VCaP (cell line): ENCODE measurements around the gene BCL11B.

Experiments used
- H3K27ac ChIP-seq: fragments of 450-650 bp; 2 replicates; pipeline ENCODE4 v1.5.1; 2017
- CTCF ChIP-seq: fragments of 450-650 bp; conservative IDR thresholded peaks from 2 replicates; pipeline ENCODE4 v1.5.1; 2017; ENCODE audit warnings: mild to moderate bottlenecking, moderate library complexity

Gene BCL11B

GRCh38 chr14:99304208-99304607 is 32.2 kb upstream of the BCL11B start:
- no peak for TF ChIP-seq CTCF
- no peak overlapping the region for H3K27ac ChIP-seq

GRCh38 chr14:99300190-99300589 is 28.2 kb upstream of the BCL11B start:
- no peak for TF ChIP-seq CTCF
- no peak overlapping the region for H3K27ac ChIP-seq

GRCh38 chr14:99296517-99296916 is 24.5 kb upstream of the BCL11B start:
- TF ChIP-seq CTCF, result no peak
- H3K27ac ChIP-seq, result no peak overlapping the region

GRCh38 chr14:99289394-99290189 is 17.6 kb upstream of the BCL11B start:
- no peak for TF ChIP-seq CTCF
- no peak overlapping the region for H3K27ac ChIP-seq

- H3K27ac ChIP-seq, result no peak overlapping the region
- TF ChIP-seq CTCF, result no peak
These were observed 17.0 kb upstream of the BCL11B start for GRCh38 chr14:99288948-99289347.

- no peak overlapping the region for H3K27ac ChIP-seq
- TF ChIP-seq CTCF, result no peak
These were observed 15.4 kb upstream of the BCL11B start for GRCh38 chr14:99287269-99287942.

GRCh38 chr14:99286761-99287160 is 14.8 kb upstream of the BCL11B start:
- no peak overlapping the region for H3K27ac ChIP-seq
- no peak for TF ChIP-seq CTCF
